IPS-20b (cell line): Measurements from ENCODE around the gene ARHGEF37.

Experiments used
- H3K27ac ChIP-seq: one replicate; pipeline ENCODE4 v1.5.1; 2013; ENCODE audit warnings: low read length
- H3K27me3 ChIP-seq: 2 replicates; pipeline ENCODE4 v1.6.1; 2013; ENCODE audit warnings: mild to moderate bottlenecking, low read length, inconsistent platforms; ENCODE audit not compliant: insufficient read depth
- H3K36me3 ChIP-seq: 2 replicates; pipeline ENCODE4 v1.6.1; 2013; ENCODE audit warnings: low read depth, mild to moderate bottlenecking, inconsistent platforms, low read length, moderate library complexity; ENCODE audit not compliant: insufficient read depth
- H3K4me1 ChIP-seq: 2 replicates; pipeline ENCODE4 v1.6.1; 2013; ENCODE audit warnings: mild to moderate bottlenecking, control low read depth, inconsistent platforms, low read length, moderate library complexity; ENCODE audit not compliant: insufficient read depth
- H3K4me3 ChIP-seq: 2 replicates; pipeline ENCODE4 v1.5.1; 2013; ENCODE audit warnings: mild to moderate bottlenecking, low read length, inconsistent platforms
- H3K9ac ChIP-seq: 2 replicates; pipeline ENCODE4 v1.6.1; 2013; ENCODE audit warnings: low read depth, mild to moderate bottlenecking, inconsistent platforms, low read length, moderate library complexity
- H3K9me3 ChIP-seq: 2 replicates; pipeline ENCODE4 v1.6.1; 2013; ENCODE audit warnings: mild to moderate bottlenecking, low read depth, low read length, inconsistent platforms; ENCODE audit not compliant: insufficient read depth

Gene ARHGEF37

GRCh38 chr5:149633476-149634350 is 52.4 kb downstream of the ARHGEF37 start:
- H3K27me3 ChIP-seq: no peaks in the 10 kb centered on the region
- no peak overlapping the region; the same call in 1 of the 2 replicates for H3K9ac ChIP-seq
- no peak overlapping the region for H3K27ac ChIP-seq
- H3K9me3 ChIP-seq: no peaks in the 10 kb centered on the region
- no peaks in the 10 kb centered on the region for H3K36me3 ChIP-seq
- no peak overlapping the region; the same call in 1 of the 2 replicates for H3K4me3 ChIP-seq
- H3K4me1 ChIP-seq: peaks cover 19% of the 10 kb centered on the region; the same call in 1 of the 2 replicates

GRCh38 chr5:149635394-149635793 is 54.1 kb downstream of the ARHGEF37 start:
- H3K36me3 ChIP-seq: no peaks in the 10 kb centered on the region

GRCh38 chr5:149636191-149636860 is 55.0 kb downstream of the ARHGEF37 start:
- Histone ChIP-seq H3K27me3 (no peaks in the 10 kb centered on the region), H3K27ac (no peak overlapping the region), H3K4me1 (peaks cover 19% of the 10 kb centered on the region; the same call in 1 of the 2 replicates), H3K9ac (no peak overlapping the region), H3K36me3 (no peaks in the 10 kb centered on the region), H3K4me3 (no peak overlapping the region), H3K9me3 (no peaks in the 10 kb centered on the region)

More at GRCh38 chr5:149635394-149635793, 54.1 kb downstream of the ARHGEF37 start:
- Histone ChIP-seq H3K4me3 (no peak overlapping the region), H3K27me3 (no peaks in the 10 kb centered on the region), H3K27ac (no peak overlapping the region), H3K9me3 (no peaks in the 10 kb centered on the region), H3K9ac (no peak overlapping the region), H3K4me1 (peaks cover 19% of the 10 kb centered on the region; the same call in 1 of the 2 replicates)

- Histone ChIP-seq H3K36me3 (no peaks in the 10 kb centered on the region), H3K27me3 (no peaks in the 10 kb centered on the region), H3K4me1 (peaks cover 19% of the 10 kb centered on the region; the same call in 1 of the 2 replicates), H3K9me3 (no peaks in the 10 kb centered on the region), H3K27ac (no peak overlapping the region), H3K4me3 (no peak overlapping the region), H3K9ac (no peak overlapping the region)
Observed at GRCh38 chr5:149636861-149637246, 55.6 kb downstream of the ARHGEF37 start.

- no peaks in the 10 kb centered on the region for H3K27me3 ChIP-seq
- no peaks in the 10 kb centered on the region for H3K9me3 ChIP-seq
- no peaks in the 10 kb centered on the region for H3K36me3 ChIP-seq
- no peak overlapping the region for H3K4me3 ChIP-seq
- H3K27ac ChIP-seq: no peak overlapping the region
- H3K9ac ChIP-seq: no peak overlapping the region
- peaks cover 9% of the 10 kb centered on the region; the same call in 1 of the 2 replicates for H3K4me1 ChIP-seq
Observed at GRCh38 chr5:149638136-149638535, 56.8 kb downstream of the ARHGEF37 start.

GRCh38 chr5:149638546-149639241 is 57.4 kb downstream of the ARHGEF37 start:
- no peak overlapping the region for H3K27ac ChIP-seq
- H3K9me3 ChIP-seq: no peaks in the 10 kb centered on the region
- H3K27me3 ChIP-seq: no peaks in the 10 kb centered on the region
- peaks cover 3% of the 10 kb centered on the region; the same call in 1 of the 2 replicates for H3K4me1 ChIP-seq
- no peaks in the 10 kb centered on the region for H3K36me3 ChIP-seq
- H3K9ac ChIP-seq: no peak overlapping the region
- no peak overlapping the region for H3K4me3 ChIP-seq

- no peak overlapping the region for H3K4me3 ChIP-seq
- no peak overlapping the region for H3K27ac ChIP-seq
- H3K9me3 ChIP-seq: no peaks in the 10 kb centered on the region
Observed at GRCh38 chr5:149639737-149640136, 58.4 kb downstream of the ARHGEF37 start.

GRCh38 chr5:149640350-149640999 is 59.2 kb downstream of the ARHGEF37 start:
- Histone ChIP-seq H3K4me3 (no peak overlapping the region), H3K9me3 (no peaks in the 10 kb centered on the region), H3K9ac (no peak overlapping the region), H3K27me3 (no peaks in the 10 kb centered on the region), H3K27ac (no peak overlapping the region), H3K36me3 (no peaks in the 10 kb centered on the region), H3K4me1 (no peaks in the 10 kb centered on the region)

More at GRCh38 chr5:149639737-149640136, 58.4 kb downstream of the ARHGEF37 start:
- no peak overlapping the region for H3K9ac ChIP-seq
- H3K4me1 ChIP-seq: no peaks in the 10 kb centered on the region
- no peaks in the 10 kb centered on the region for H3K27me3 ChIP-seq
- H3K36me3 ChIP-seq: no peaks in the 10 kb centered on the region

- H3K9me3 ChIP-seq: no peaks in the 10 kb centered on the region
- H3K4me1 ChIP-seq: no peaks in the 10 kb centered on the region
- H3K36me3 ChIP-seq: no peaks in the 10 kb centered on the region
- H3K4me3 ChIP-seq: no peak overlapping the region
- no peak overlapping the region for H3K27ac ChIP-seq
- no peaks in the 10 kb centered on the region for H3K27me3 ChIP-seq
- H3K9ac ChIP-seq: no peak overlapping the region
Observed at GRCh38 chr5:149641000-149641576, 59.8 kb downstream of the ARHGEF37 start.

GRCh38 chr5:149641600-149641999 is 60.3 kb downstream of the ARHGEF37 start:
- H3K27me3 ChIP-seq: no peaks in the 10 kb centered on the region
- H3K9ac ChIP-seq: no peak overlapping the region
- H3K4me3 ChIP-seq: no peak overlapping the region
- H3K9me3 ChIP-seq: no peaks in the 10 kb centered on the region
- H3K36me3 ChIP-seq: no peaks in the 10 kb centered on the region
- no peaks in the 10 kb centered on the region for H3K4me1 ChIP-seq
- H3K27ac ChIP-seq: no peak overlapping the region

- H3K4me1 ChIP-seq: no peaks in the 10 kb centered on the region
- no peaks in the 10 kb centered on the region for H3K36me3 ChIP-seq
- H3K4me3 ChIP-seq: no peak overlapping the region
- H3K9me3 ChIP-seq: no peaks in the 10 kb centered on the region
- no peaks in the 10 kb centered on the region for H3K27me3 ChIP-seq
- no peak overlapping the region for H3K27ac ChIP-seq
- H3K9ac ChIP-seq: no peak overlapping the region
Observed at GRCh38 chr5:149643781-149644180, 62.5 kb downstream of the ARHGEF37 start.
